HL-60 (cell line): ENCODE data around the gene SYNC.

Experiments
- CTCF ChIP-seq: IDR thresholded peaks from one replicate; pipeline ENCODE4 v1.5.1; 2011; ENCODE audit warnings: low read length, control low read depth, inconsistent platforms; ENCODE audit not compliant: insufficient read depth
- POLR2AphosphoS5 ChIP-seq: IDR thresholded peaks from 2 replicates; pipeline ENCODE4 v1.6.1; 2012; ENCODE audit warnings: low read depth
- REST ChIP-seq: IDR thresholded peaks from 2 replicates; pipeline ENCODE4 v1.6.1; 2012; ENCODE audit warnings: low read depth; ENCODE audit not compliant: insufficient replicate concordance

- no peak for TF ChIP-seq CTCF
- TF ChIP-seq POLR2AphosphoS5: no peak
- no peak for TF ChIP-seq REST
Measured at GRCh38 chr1:32639489-32640075, 63.0 kb downstream of the SYNC start.
